MCF 10A (cell line): ENCODE measurements around the gene PPFIBP1. TPM values are rescaled to one million over a fixed set of nuclear protein-coding genes. Genes with fewer than 3 reads are reported as not detected.

Experiments used
- BruUV-seq: library from RNA; stranded (reverse); fragments of 400-500 nt; replicated peaks from 2 replicates; lab custom pipeline; 2021; lab: Mats Ljungman, UMichigan
- CTCF ChIA-PET: fragments of 300-600 bp; sonication (Branson Sonifier 250); formaldehyde crosslinking; extraction: SDS; loops from one replicate; lab custom pipeline; 2021; ENCODE audit warnings: antibody characterized with exemption, inconsistent platforms; lab: Yijun Ruan, JAX
- POLR2A ChIA-PET: fragments of 300-600, 350-650 bp; sonication (Branson Sonifier 250); formaldehyde crosslinking; extraction: SDS; loops from one replicate; lab custom pipeline; 2020; ENCODE audit warnings: antibody characterized with exemption, inconsistent platforms; lab: Yijun Ruan, JAX
- DNase-seq: peaks from one replicate; pipeline ENCODE4 v3.0.0-alpha.2; 2018; ENCODE audit not compliant: unreplicated experiment
- H3K27ac Mint-ChIP-seq: one replicate; pipeline ENCODE4 v1.8.0; 2022; ENCODE audit warnings: mild to moderate bottlenecking, low read depth, mixed read lengths; ENCODE audit not compliant: unreplicated experiment
- H3K27me3 Mint-ChIP-seq: one replicate; pipeline ENCODE4 v1.8.0; 2022; ENCODE audit warnings: mixed read lengths; ENCODE audit not compliant: insufficient read depth, unreplicated experiment
- H3K36me3 Mint-ChIP-seq: one replicate; pipeline ENCODE4 v1.8.0; 2022; ENCODE audit warnings: mild to moderate bottlenecking, moderate library complexity, mixed read lengths; ENCODE audit not compliant: insufficient read depth, unreplicated experiment
- H3K4me1 Mint-ChIP-seq: one replicate; pipeline ENCODE4 v1.8.0; 2022; ENCODE audit warnings: mixed read lengths; ENCODE audit not compliant: insufficient read depth, unreplicated experiment
- H3K4me3 Mint-ChIP-seq: one replicate; pipeline ENCODE4 v1.8.0; 2022; ENCODE audit warnings: mild to moderate bottlenecking, moderate library complexity, mixed read lengths; ENCODE audit not compliant: unreplicated experiment
- H3K9me3 Mint-ChIP-seq: one replicate; pipeline ENCODE4 v1.8.0; 2022; ENCODE audit warnings: mixed read lengths; ENCODE audit not compliant: unreplicated experiment
- intact Hi-C: fragments of 100-400 bp; cut with micrococcal nuclease; formaldehyde crosslinking; loops from 2 replicates; pipeline ENCODE4 v1.14.1; 2022
- total RNA-seq: library from RNA; stranded (reverse); gene quantifications from 2 replicates; pipeline ENCODE4 v1.2.3, GENCODE V29; 2022
- TF ChIP-seq, protein P1 (sequence below): fragments of 200-600 bp; IDR thresholded peaks from one replicate; pipeline ENCODE4 v1.8.0; 2022; ENCODE audit warnings: antibody characterized with exemption, mild to moderate bottlenecking; ENCODE audit not compliant: unreplicated experiment

The PPFIBP1 gene
- total RNA-seq, 1 experiment from 2014 or later = 82.6 TPM

DNA sequence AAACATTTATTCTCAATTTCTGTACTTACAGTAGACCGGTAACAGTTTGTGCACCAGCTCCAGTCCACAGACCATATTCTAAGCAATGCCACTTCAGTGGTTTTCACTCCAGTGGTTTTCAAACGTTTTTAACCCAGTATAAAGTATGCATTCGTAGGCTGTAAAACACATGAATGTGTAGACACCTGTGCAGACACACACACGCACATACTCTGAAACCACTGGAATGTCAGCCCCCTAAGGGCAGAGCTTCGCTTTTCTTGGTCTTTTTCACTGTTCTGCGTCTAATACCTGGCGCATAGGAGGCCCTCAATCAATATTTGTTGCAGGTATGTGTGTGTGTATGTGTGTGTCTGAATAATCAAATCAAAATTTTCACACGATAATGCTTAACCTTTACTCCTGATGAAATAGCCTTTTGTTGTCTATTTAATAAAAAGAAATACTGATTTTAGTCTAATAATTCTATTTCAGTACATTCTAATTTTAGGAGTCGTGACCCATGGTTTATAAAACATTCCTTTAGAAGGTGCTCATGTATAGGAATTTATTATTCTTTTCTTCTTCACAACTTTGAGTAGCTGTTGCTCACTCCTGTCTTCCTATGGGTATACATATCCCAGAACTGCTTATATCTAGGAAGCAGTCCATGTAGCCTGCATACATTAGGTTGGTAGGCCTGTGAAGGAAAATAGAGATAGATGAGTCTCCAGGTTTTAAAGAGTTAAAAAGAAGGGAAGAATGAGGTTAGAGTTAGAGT is 98.6 kb downstream of the PPFIBP1 start:
- no peak overlapping the region for H3K27ac Mint-ChIP-seq
- ChIA-PET CTCF (no interaction called here), POLR2A (interaction anchor here (0.6 to 1.7 kb wide), 4 partner anchors 8 to 645 kb away, joined by 3 to 5 read pairs (median 4); partner anchors contain the start of gene PPFIBP1)
- H3K4me3 Mint-ChIP-seq = no peak overlapping the region
- no peaks in the 10 kb centered on the region for H3K9me3 Mint-ChIP-seq
- H3K36me3 Mint-ChIP-seq = peaks cover 13% of the 10 kb centered on the region
- TF ChIP-seq, protein P1, sequence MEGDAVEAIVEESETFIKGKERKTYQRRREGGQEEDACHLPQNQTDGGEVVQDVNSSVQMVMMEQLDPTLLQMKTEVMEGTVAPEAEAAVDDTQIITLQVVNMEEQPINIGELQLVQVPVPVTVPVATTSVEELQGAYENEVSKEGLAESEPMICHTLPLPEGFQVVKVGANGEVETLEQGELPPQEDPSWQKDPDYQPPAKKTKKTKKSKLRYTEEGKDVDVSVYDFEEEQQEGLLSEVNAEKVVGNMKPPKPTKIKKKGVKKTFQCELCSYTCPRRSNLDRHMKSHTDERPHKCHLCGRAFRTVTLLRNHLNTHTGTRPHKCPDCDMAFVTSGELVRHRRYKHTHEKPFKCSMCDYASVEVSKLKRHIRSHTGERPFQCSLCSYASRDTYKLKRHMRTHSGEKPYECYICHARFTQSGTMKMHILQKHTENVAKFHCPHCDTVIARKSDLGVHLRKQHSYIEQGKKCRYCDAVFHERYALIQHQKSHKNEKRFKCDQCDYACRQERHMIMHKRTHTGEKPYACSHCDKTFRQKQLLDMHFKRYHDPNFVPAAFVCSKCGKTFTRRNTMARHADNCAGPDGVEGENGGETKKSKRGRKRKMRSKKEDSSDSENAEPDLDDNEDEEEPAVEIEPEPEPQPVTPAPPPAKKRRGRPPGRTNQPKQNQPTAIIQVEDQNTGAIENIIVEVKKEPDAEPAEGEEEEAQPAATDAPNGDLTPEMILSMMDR = no peak
- no peak for DNase-seq
- intact Hi-C loops = no loop called here
- H3K27me3 Mint-ChIP-seq = no peaks in the 10 kb centered on the region
- peaks cover 46% of the 10 kb centered on the region for H3K4me1 Mint-ChIP-seq
- no TSS peak for BruUV-seq

DNA sequence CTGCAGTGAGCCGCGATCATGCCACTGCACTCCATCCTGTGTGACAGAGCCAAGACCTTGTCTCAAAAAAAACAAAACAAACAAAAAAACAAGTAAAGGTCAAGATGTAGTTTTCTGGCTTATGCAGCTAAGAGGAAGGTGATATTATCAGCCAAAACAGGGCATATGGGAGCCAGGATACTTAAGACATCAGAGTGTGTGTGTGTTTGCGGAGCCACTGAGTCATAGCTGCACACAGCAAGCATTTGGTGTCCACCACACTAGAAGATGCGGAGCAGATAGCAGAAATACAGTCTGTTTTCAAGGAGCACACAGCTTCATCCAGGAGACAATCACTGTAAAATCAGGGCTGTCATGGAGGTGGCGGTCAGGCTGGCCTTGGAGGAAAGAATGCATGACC is 99.6 kb downstream of the PPFIBP1 start:
- no TSS peak for BruUV-seq
- Mint-ChIP-seq H3K4me1 (peaks cover 48% of the 10 kb centered on the region), H3K9me3 (no peaks in the 10 kb centered on the region)

DNA sequence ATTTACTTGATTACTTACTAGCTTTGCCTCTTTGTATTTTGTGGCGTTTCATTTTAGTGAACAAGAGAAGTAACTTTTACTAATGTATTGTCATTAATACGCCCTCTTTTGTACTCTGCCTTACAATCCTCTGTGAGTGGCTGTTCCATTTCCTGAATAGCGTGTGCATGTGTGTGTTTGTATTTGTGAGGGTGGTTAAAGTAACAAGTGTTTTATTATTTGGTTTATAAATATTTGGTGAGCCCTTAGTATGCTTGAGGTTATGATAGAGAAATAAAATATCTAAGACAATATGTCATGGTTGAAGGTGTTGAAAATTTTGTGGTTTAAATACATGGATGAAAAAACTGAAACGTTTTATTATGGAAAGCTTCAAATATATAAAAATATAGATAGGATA is 100.6 kb downstream of the PPFIBP1 start:
- POLR2A ChIA-PET = interaction anchor here (0.7 to 1.5 kb wide), 3 partner anchors 22 to 1769 kb away, joined by 3 to 5 read pairs (median 3); no protein-coding TSS in a partner anchor
- peaks cover 47% of the 10 kb centered on the region for H3K4me1 Mint-ChIP-seq
- BruUV-seq = no TSS peak

More for the DNA sequence above, 99.6 kb downstream of the PPFIBP1 start:
- H3K36me3 Mint-ChIP-seq = peaks cover 13% of the 10 kb centered on the region
- POLR2A ChIA-PET = interaction anchor here (0.8 to 1.3 kb wide), 3 partner anchors 9 to 189 kb away, joined by 3 to 4 read pairs (median 4); no protein-coding TSS in a partner anchor
- no peak for DNase-seq
- intact Hi-C loops = no loop called here
- CTCF ChIA-PET = no interaction called here
- no peak overlapping the region for H3K4me3 Mint-ChIP-seq
- TF ChIP-seq, protein P1 = no peak
- no peaks in the 10 kb centered on the region for H3K27me3 Mint-ChIP-seq
- peak overlapping the region; percentile 67 for H3K27ac Mint-ChIP-seq

More for the DNA sequence above, 100.6 kb downstream of the PPFIBP1 start:
- intact Hi-C loops = no loop called here
- Mint-ChIP-seq H3K9me3 (no peaks in the 10 kb centered on the region), H3K4me3 (no peak overlapping the region), H3K27me3 (no peaks in the 10 kb centered on the region), H3K36me3 (peaks cover 13% of the 10 kb centered on the region), H3K27ac (no peak overlapping the region)
- CTCF ChIA-PET = interaction anchor here (0.7 kb wide), 1 partner anchor 10 kb away, joined by 3 read pairs; no protein-coding TSS in a partner anchor
- TF ChIP-seq, protein P1 = no peak
- DNase-seq = no peak
